AG09309 (cell line): ENCODE data around the gene FOXP1.

Experiments used
- DNase-seq: peaks from one replicate; pipeline ENCODE4 v3.0.0-alpha.2; 2010; ENCODE audit warnings: low read depth
- H3K4me3 ChIP-seq: 2 replicates; pipeline ENCODE4 v1.5.1; 2011; ENCODE audit warnings: mild to moderate bottlenecking, low read depth, low read length, moderate library complexity; ENCODE audit not compliant: control insufficient read depth
- CTCF ChIP-seq: IDR thresholded peaks from 2 replicates; pipeline ENCODE4 v1.5.1; 2011; ENCODE audit warnings: mild to moderate bottlenecking, low read depth, low read length, inconsistent platforms; ENCODE audit not compliant: insufficient read depth, control insufficient read depth; ENCODE audit errors: missing control alignments

The FOXP1 gene

GRCh38 chr3:70992131-70992530 is 591.4 kb downstream of the FOXP1 start:
- no peak overlapping the region for H3K4me3 ChIP-seq
- TF ChIP-seq CTCF = no peak

GRCh38 chr3:70990723-70991122 is 592.8 kb downstream of the FOXP1 start:
- no peak overlapping the region for H3K4me3 ChIP-seq
- no peak for DNase-seq
- no peak for TF ChIP-seq CTCF

More at GRCh38 chr3:70992131-70992530, 591.4 kb downstream of the FOXP1 start:
- DNase-seq = no peak

GRCh38 chr3:70990185-70990584 is 593.3 kb downstream of the FOXP1 start:
- no peak overlapping the region for H3K4me3 ChIP-seq
- no peak for DNase-seq
- TF ChIP-seq CTCF = no peak

GRCh38 chr3:70989174-70989573 is 594.4 kb downstream of the FOXP1 start:
- H3K4me3 ChIP-seq = no peak overlapping the region
- DNase-seq = no peak
- TF ChIP-seq CTCF = no peak

- no peak for TF ChIP-seq CTCF
- H3K4me3 ChIP-seq = no peak overlapping the region
- DNase-seq = no peak
Observed at GRCh38 chr3:70988111-70988510, 595.4 kb downstream of the FOXP1 start.

- H3K4me3 ChIP-seq = no peak overlapping the region
- no peak for TF ChIP-seq CTCF
Observed at GRCh38 chr3:70985572-70985971, 598.0 kb downstream of the FOXP1 start.

More at GRCh38 chr3:70985572-70985971, 598.0 kb downstream of the FOXP1 start:
- no peak for DNase-seq
